GM19395 (cell line): ENCODE data around the gene TEX13D.
"Not testable (repeated sequence)": the region's sequence is repeated elsewhere in the genome, so short reads cannot be mapped to it uniquely, and the experiment has no call there.

Experiments
- ATAC-seq: cut with Tn5 transposase; IDR thresholded peaks from one replicate; pipeline ENCODE4 v1.9.1; 2021; ENCODE audit warnings: mild to moderate bottlenecking, moderate library complexity; ENCODE audit not compliant: unreplicated experiment

TEX13D gene

GRCh38 chrX:124332481-124333424, at the start of gene TEX13D:
TSS of gene TEX13D (plus strand) at chrX:124332660. CDS start at chrX:124332918, 258 bp downstream.
- no peak for ATAC-seq

GRCh38 chrX:124289443-124289842, 43.0 kb upstream of the TEX13D start:
- no peak for ATAC-seq

GRCh38 chrX:124293810-124294209, 38.6 kb upstream of the TEX13D start:
- no peak for ATAC-seq

GRCh38 chrX:124299323-124299722, 33.1 kb upstream of the TEX13D start:
- ATAC-seq: not testable (repeated sequence)

GRCh38 chrX:124300405-124300804, 32.1 kb upstream of the TEX13D start:
- ATAC-seq: no peak

- no peak for ATAC-seq
Measured at GRCh38 chrX:124307253-124307907, 25.1 kb upstream of the TEX13D start.

- ATAC-seq: no peak
Measured at GRCh38 chrX:124325732-124326131, 6.7 kb upstream of the TEX13D start.

- ATAC-seq: no peak
Measured at GRCh38 chrX:124328765-124329164, 3.7 kb upstream of the TEX13D start.

GRCh38 chrX:124333862-124334261, 1.4 kb downstream of the TEX13D start:
- no peak for ATAC-seq

GRCh38 chrX:124334555-124334954, 2.1 kb downstream of the TEX13D start:
- ATAC-seq: not testable (repeated sequence)

- ATAC-seq: no peak
Measured at GRCh38 chrX:124335598-124335997, 3.1 kb downstream of the TEX13D start.

GRCh38 chrX:124337916-124338315, 5.5 kb downstream of the TEX13D start:
- no peak for ATAC-seq

GRCh38 chrX:124338733-124339514, 6.5 kb downstream of the TEX13D start:
- ATAC-seq: no peak

- ATAC-seq: no peak
Measured at GRCh38 chrX:124341396-124342132, 9.1 kb downstream of the TEX13D start.

GRCh38 chrX:124342174-124342867, 9.9 kb downstream of the TEX13D start:
- ATAC-seq: no peak

- no peak for ATAC-seq
Measured at GRCh38 chrX:124343016-124343415, 10.6 kb downstream of the TEX13D start.

GRCh38 chrX:124344246-124344645, 11.8 kb downstream of the TEX13D start:
- peak; percentile 69 for ATAC-seq

GRCh38 chrX:124346117-124346876, 13.8 kb downstream of the TEX13D start, which contains the start of gene SH2D1A:
TSS of gene SH2D1A (plus strand) at chrX:124346563. CDS start at chrX:124346643, 80 bp downstream.
- no peak for ATAC-seq

GRCh38 chrX:124346877-124347241, 14.4 kb downstream of the TEX13D start:
- no peak for ATAC-seq
